Sigmoid colon (tissue), 4 donors: ENCODE results near the gene C5orf15.

Experiments
- EP300 ChIP-seq, 4 donors: sonication (generic); formaldehyde crosslinking; IDR thresholded peaks; one replicate each; pipeline ENCODE4 v1.6.1; 2017; ENCODE audit warnings: antibody characterized with exemption in 4 of 4
- POLR2A ChIP-seq, 2 donors: fragments of 450-650 bp; IDR thresholded peaks; one replicate each; pipeline ENCODE4 v1.6.1; 2016; ENCODE audit warnings: antibody characterized with exemption in 2 of 2, mild to moderate bottlenecking in 2 of 2, moderate library complexity in 2 of 2
- POLR2AphosphoS5 ChIP-seq, 4 donors: sonication (generic); formaldehyde crosslinking; IDR thresholded peaks; one replicate each; pipeline ENCODE4 v1.6.1; 2017; ENCODE audit warnings: antibody characterized with exemption in 4 of 4
- TF ChIP-seq, protein P1 (sequence below), 4 experiments: fragments of 450-650 bp in 3 of 4; fragments of 200-600 bp in 1 of 4; IDR thresholded peaks; one replicate each; pipeline ENCODE4 v1.5.1; 2016 to 2019; ENCODE audit warnings: antibody characterized with exemption in 4 of 4, mild to moderate bottlenecking in 3 of 4, moderate library complexity in 2 of 4

DNA sequence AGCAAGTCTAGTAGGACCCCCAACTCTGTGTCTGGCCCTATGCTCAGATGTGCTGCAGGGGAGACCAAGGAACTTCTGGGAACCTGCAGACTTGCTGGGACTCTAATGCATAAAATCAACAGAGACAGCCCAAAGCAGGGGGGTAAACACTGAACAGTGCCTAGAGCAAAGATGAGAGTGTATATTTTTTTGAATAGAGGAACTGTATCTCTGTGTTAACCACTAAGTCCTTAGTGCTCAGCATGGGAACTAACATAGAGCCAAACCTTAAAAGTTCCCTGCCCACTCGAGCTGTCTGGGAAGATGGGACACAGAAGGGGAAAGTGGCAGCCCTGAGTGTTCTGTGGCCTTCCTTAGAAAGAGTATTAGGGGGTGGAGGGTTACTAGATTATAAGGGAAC is 51.9 kb downstream of the C5orf15 start:
- TF ChIP-seq POLR2A (IDR thresholded peaks at IDR 0.05) (no peak), POLR2AphosphoS5 (IDR thresholded peaks at IDR 0.05) (no peak), EP300 (IDR thresholded peaks at IDR 0.05) (no peak)
- TF ChIP-seq, protein P1, sequence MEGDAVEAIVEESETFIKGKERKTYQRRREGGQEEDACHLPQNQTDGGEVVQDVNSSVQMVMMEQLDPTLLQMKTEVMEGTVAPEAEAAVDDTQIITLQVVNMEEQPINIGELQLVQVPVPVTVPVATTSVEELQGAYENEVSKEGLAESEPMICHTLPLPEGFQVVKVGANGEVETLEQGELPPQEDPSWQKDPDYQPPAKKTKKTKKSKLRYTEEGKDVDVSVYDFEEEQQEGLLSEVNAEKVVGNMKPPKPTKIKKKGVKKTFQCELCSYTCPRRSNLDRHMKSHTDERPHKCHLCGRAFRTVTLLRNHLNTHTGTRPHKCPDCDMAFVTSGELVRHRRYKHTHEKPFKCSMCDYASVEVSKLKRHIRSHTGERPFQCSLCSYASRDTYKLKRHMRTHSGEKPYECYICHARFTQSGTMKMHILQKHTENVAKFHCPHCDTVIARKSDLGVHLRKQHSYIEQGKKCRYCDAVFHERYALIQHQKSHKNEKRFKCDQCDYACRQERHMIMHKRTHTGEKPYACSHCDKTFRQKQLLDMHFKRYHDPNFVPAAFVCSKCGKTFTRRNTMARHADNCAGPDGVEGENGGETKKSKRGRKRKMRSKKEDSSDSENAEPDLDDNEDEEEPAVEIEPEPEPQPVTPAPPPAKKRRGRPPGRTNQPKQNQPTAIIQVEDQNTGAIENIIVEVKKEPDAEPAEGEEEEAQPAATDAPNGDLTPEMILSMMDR (IDR thresholded peaks at IDR 0.05), result no peak
